Choroid plexus epithelial cell (primary cell): ENCODE measurements around the gene ADAMTS9.

ENCODE experiments used
- DNase-seq: peaks from one replicate; pipeline ENCODE4 v3.0.0-alpha.2; 2010; ENCODE audit warnings: low read depth
- H3K4me3 ChIP-seq: 2 replicates; pipeline ENCODE4 v1.5.1; 2011; ENCODE audit warnings: low read depth, mild to moderate bottlenecking, control low read depth, low read length, moderate library complexity
- CTCF ChIP-seq: conservative IDR thresholded peaks from 2 replicates; pipeline ENCODE4 v1.5.1; 2011; ENCODE audit warnings: low read depth, mild to moderate bottlenecking, control low read depth, inconsistent platforms, low read length, moderate library complexity

The ADAMTS9 gene

GRCh38 chr3:64556046-64556445 is 131.8 kb downstream of the ADAMTS9 start:
- DNase-seq = no peak
- no peak overlapping the region for H3K4me3 ChIP-seq
- no peak for TF ChIP-seq CTCF

GRCh38 chr3:64555351-64555750 is 132.4 kb downstream of the ADAMTS9 start:
- no peak for DNase-seq
- TF ChIP-seq CTCF = no peak

GRCh38 chr3:64554096-64554920 is 133.5 kb downstream of the ADAMTS9 start:
- DNase-seq = peak; percentile 48
- no peak for TF ChIP-seq CTCF
- H3K4me3 ChIP-seq = no peak overlapping the region

More at GRCh38 chr3:64555351-64555750, 132.4 kb downstream of the ADAMTS9 start:
- no peak overlapping the region for H3K4me3 ChIP-seq

- no peak for TF ChIP-seq CTCF
- no peak overlapping the region for H3K4me3 ChIP-seq
- DNase-seq = no peak
Observed at GRCh38 chr3:64552966-64553365, 134.8 kb downstream of the ADAMTS9 start.

GRCh38 chr3:64552160-64552559 is 135.6 kb downstream of the ADAMTS9 start:
- TF ChIP-seq CTCF = no peak
- H3K4me3 ChIP-seq = no peak overlapping the region
- no peak for DNase-seq

- no peak overlapping the region for H3K4me3 ChIP-seq
- no peak for DNase-seq
- TF ChIP-seq CTCF = no peak
Observed at GRCh38 chr3:64551697-64552096, 136.1 kb downstream of the ADAMTS9 start.

- DNase-seq = no peak
- no peak for TF ChIP-seq CTCF
Observed at GRCh38 chr3:64550745-64551144, 137.1 kb downstream of the ADAMTS9 start.

More at GRCh38 chr3:64550745-64551144, 137.1 kb downstream of the ADAMTS9 start:
- no peak overlapping the region for H3K4me3 ChIP-seq
